HG03095 (cell line): ENCODE results near the gene POMGNT1.

ENCODE experiments used
- ATAC-seq: cut with Tn5 transposase; IDR thresholded peaks from one replicate; pipeline ENCODE4 v1.9.1; 2021; ENCODE audit warnings: moderate library complexity; ENCODE audit not compliant: unreplicated experiment

POMGNT1 gene

DNA sequence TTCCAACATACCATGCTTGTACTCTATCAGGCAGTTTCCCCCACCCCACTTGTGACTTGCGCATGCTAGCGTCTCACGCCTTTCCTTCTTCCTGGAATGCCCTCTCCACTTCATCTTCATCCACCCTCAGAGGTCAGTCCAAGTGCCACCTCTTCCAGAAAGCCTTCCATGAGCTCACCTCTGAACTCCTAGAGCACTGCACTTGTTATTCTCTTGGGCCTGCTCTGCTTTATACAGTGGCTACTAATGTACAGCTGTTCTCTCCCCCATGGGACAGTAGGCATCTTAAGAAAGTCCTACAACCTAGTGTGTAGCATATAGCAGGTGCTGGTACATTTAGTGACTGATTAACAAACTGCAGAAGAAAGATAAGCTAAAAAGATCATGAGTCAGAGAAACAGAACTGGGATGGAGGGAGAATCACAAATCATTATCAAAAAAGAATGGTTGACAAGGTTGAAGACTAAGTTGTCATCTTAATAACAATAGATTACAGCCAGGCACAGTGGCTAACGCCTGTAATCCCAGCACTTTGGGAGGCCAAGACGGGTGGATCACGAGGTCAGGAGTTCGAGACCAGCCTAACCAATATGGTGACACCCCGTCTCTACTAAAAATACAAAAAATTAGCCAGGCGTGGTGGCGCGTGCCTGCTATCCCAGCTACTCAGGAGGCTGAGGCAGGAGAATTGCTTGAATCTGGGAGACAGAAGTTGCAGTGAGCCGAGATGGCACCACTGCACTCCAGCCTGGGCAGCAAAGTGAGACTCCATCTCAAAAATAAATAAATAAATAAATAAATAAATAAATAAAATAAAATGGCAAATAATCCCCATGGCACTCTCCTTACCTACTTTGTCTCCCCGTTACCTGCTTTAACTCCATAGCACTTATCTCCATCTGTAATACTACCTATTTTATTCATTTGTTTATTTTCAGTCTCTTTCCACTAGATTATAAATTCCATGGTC is 39.6 kb downstream of the POMGNT1 start:
- ATAC-seq = peak; percentile 74

DNA sequence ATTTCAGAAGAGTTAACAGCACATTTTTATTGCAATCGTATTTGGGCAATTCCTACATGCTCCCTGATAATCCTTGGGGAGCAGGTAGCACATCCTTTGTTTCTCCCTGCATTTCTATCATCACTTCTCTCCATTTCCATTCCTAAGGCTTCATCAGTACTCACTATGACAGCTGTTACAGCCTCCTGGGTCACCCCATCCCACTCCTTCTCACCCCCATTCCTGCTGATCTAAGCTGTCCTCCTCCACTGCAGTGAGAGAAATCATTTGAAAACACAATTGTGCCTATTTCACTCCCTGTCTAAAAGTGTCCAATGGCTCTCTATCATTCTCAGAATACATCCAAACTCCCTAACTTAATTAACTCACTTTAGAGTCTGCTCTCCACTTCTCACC is 40.3 kb downstream of the POMGNT1 start:
- ATAC-seq = no peak

GRCh38 chr1:46153732-46154131 is 44.5 kb downstream of the POMGNT1 start:
- no peak for ATAC-seq

- ATAC-seq = no peak
These were observed 45.0 kb downstream of the POMGNT1 start for GRCh38 chr1:46153228-46153627.

DNA sequence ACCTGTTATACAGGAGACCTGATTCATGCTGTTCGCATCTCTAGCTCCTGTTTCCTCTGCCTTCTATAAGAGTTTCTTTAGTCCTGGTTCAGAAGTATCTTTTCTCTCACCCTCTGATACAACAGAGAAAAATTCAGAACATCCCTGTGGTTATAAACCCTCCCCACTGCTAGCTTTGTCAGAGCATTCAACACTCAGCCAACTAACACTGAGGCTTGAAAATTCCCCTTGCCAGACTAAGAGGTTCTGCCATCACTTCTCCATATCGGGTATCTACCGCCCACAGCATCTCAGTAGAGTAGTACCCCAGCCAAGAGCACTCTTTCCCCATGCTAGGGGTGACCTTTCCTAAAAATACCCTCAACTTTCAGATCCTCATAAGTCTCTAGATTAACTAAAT is 46.2 kb downstream of the POMGNT1 start:
- ATAC-seq = no peak

DNA sequence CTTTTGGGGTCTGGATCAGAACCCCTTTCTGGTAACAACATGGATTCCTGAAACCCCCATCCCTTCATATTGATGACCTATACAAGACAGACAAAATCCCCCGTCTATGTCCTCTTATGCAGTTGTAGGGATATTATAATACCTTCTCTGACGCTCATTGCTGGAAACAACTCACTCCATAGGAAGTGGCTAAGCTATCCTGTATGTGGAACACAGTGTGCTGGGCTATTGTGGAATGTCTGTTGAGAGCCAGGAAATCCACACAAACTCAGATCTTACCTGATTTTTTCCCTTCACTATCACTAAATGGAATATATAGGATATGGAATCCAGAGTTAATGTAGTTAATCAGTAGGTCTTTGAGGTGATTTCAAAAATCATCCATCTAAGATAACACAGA is 48.1 kb downstream of the POMGNT1 start:
- ATAC-seq = no peak

GRCh38 chr1:46148318-46148717 is 49.9 kb downstream of the POMGNT1 start:
- no peak for ATAC-seq
